NT2/D1 (cell line): ENCODE data around the gene AOPEP.

Experiments used
- SUZ12 ChIP-seq: IDR thresholded peaks from 2 replicates; pipeline ENCODE4 v1.6.1; 2011; ENCODE audit not compliant: insufficient read length, insufficient read depth; ENCODE audit errors: extremely low read depth
- YY1 ChIP-seq: IDR thresholded peaks from 2 replicates; pipeline ENCODE4 v1.6.1; 2011; ENCODE audit not compliant: insufficient read length, insufficient read depth
- ZNF274 ChIP-seq: IDR thresholded peaks from 2 replicates; pipeline ENCODE4 v1.6.1; 2011; ENCODE audit warnings: mild to moderate bottlenecking, low read depth, low read length

- TF ChIP-seq YY1, result no peak
- no peak for TF ChIP-seq ZNF274
- no peak for TF ChIP-seq SUZ12
Measured at GRCh38 chr9:94926431-94926800, 199.9 kb downstream of the AOPEP start.
